Measurements from ENCODE around the gene PIP4K2A. TPM values are rescaled to one million over a fixed set of nuclear protein-coding genes. Genes with fewer than 3 reads are reported as not detected.

PIP4K2A gene
- total and polyA plus RNA-seq, 2 experiments from 2014 or later = 39.9 to 40.1 TPM

GRCh38 chr10:22619101-22619500, 95.3 kb downstream of the PIP4K2A start (continued):
- TF ChIP-seq CTCF (conservative IDR thresholded peaks at IDR 0.05; ENCODE audit: low read depth in 2 of 2) (no peak), CREB1 (CRISPR knock-in tag; IDR thresholded peaks at IDR 0.05; ENCODE audit: low read depth) (no peak), ZNF462 (CRISPR knock-in tag; IDR thresholded peaks at IDR 0.05) (no peak)

GRCh38 chr10:22618078-22618785, 96.1 kb downstream of the PIP4K2A start:
- no peak for DNase-seq (ENCODE audit: low spot score)
- no peaks in the 10 kb centered on the region; the same call in 2 of the 3 replicates for H3K36me3 Mint-ChIP-seq (ENCODE audit: low read depth)
- H3K9me3 Mint-ChIP-seq = no peaks in the 10 kb centered on the region
- Histone ChIP-seq H3K9me2 (ENCODE audit: insufficient read depth) (no peaks in the 10 kb centered on the region), H4K20me1 (replicated peaks; ENCODE audit: insufficient read depth) (no peaks in the 10 kb centered on the region), H2AFZ (no peak overlapping the region), H3K4me2 (peak overlapping the region; percentile 36; the same call in 1 of the 2 replicates), H3K79me2 (replicated peaks; ENCODE audit: insufficient read depth) (peaks cover 96% of the 10 kb centered on the region), H3F3A (replicated peaks; ENCODE audit: low read depth) (no peaks in the 10 kb centered on the region), H3K27ac (ENCODE audit: low read depth) (peak overlapping the region; percentile 18; the same call in 1 of the 2 replicates), H3K4me1 (ENCODE audit: insufficient read depth) (peaks cover 58% of the 10 kb centered on the region), H3K27me3 (ENCODE audit: insufficient read depth) (no peaks in the 10 kb centered on the region), H3K36me3 (ENCODE audit: insufficient read depth) (no peaks in the 10 kb centered on the region), H3K4me3 (no peak overlapping the region)
- H3K4me3 Mint-ChIP-seq = no peak overlapping the region
- no peak for ATAC-seq
- H3K27me3 Mint-ChIP-seq (ENCODE audit: insufficient read depth, low read depth, poor library complexity) = no peaks in the 10 kb centered on the region
- H3K4me1 Mint-ChIP-seq = peaks cover 74% of the 10 kb centered on the region
- H3K27ac Mint-ChIP-seq = no peak overlapping the region; the same call in 1 of the 2 replicates
- TF ChIP-seq ZNF331 (CRISPR knock-in tag; IDR thresholded peaks at IDR 0.05; ENCODE audit: low read depth) = no peak
- no peak for TF ChIP-seq JUNB (IDR thresholded peaks at IDR 0.05; ENCODE audit: unreplicated experiment)
- TF ChIP-seq EZH2 (IDR thresholded peaks at IDR 0.05; ENCODE audit: low read depth, unreplicated experiment) = no peak
- TF ChIP-seq EZH2phosphoT487 (IDR thresholded peaks at IDR 0.05; ENCODE audit: unreplicated experiment) = no peak
- no peak for TF ChIP-seq STAT1 (IDR thresholded peaks at IDR 0.05; ENCODE audit: unreplicated experiment)
- no peak for TF ChIP-seq ETS1 (IDR thresholded peaks at IDR 0.05)
- no peak for TF ChIP-seq POLR2AphosphoS5 (IDR thresholded peaks at IDR 0.05; ENCODE audit: low read depth)
- TF ChIP-seq NANOG (IDR thresholded peaks at IDR 0.05; ENCODE audit: borderline replicate concordance) = no peak
- no peak for TF ChIP-seq CREB1 (CRISPR knock-in tag; IDR thresholded peaks at IDR 0.05; ENCODE audit: low read depth)
- no peak for TF ChIP-seq ZNF114 (CRISPR knock-in tag; IDR thresholded peaks at IDR 0.05)
